ENCODE data around the gene MYH7B.

GRCh38 chr20:34980543-34981233, 25.0 kb downstream of the MYH7B start:
- TF ChIP-seq FOS (IDR thresholded peaks at IDR 0.05; ENCODE audit: borderline replicate concordance, insufficient read depth, low read length) (no peak), MAX (IDR thresholded peaks at IDR 0.05; ENCODE audit: insufficient read depth, insufficient read length) (no peak), CTCF (IDR thresholded peaks at IDR 0.05; ENCODE audit: extremely low read depth in 1 of 2, insufficient read depth in 1 of 2, low read depth in 1 of 2, low read length in 2 of 2) (no peak), POLR2AphosphoS5 (IDR thresholded peaks at IDR 0.05; ENCODE audit: insufficient read depth, low read depth, low read length) (no peak), EZH2 (IDR thresholded peaks at IDR 0.05; ENCODE audit: borderline replicate concordance, low read depth, low read length, severe bottlenecking) (no peak), POLR2A (IDR thresholded peaks at IDR 0.05; ENCODE audit: low read depth, low read length) (no peak)
